Measurements from ENCODE around the gene LENG9. TPM values are rescaled to one million over a fixed set of nuclear protein-coding genes. Genes with fewer than 3 reads are reported as not detected.

Gene LENG9
- total and polyA plus RNA-seq, 5 donors from 2014 or later = 0.21 to 3.9 (median 0.53) TPM; not detected in 1

- peaks cover 5 to 19% (median 7%) of the 10 kb centered on the region in 4 donors for H3K4me1 Mint-ChIP-seq
- Histone ChIP-seq H3K9me3 (ENCODE audit: control insufficient read depth in 2 of 2, low read length in 2 of 2) (no peaks in the 10 kb centered on the region), H3K4me1 (ENCODE audit: control insufficient read depth, insufficient read depth, low read length, poor library complexity, severe bottlenecking) (peaks cover 4% of the 10 kb centered on the region), H3K27me3 (ENCODE audit: control insufficient read depth, insufficient read depth, low read length) (peaks cover 2% of the 10 kb centered on the region), H3K36me3 (ENCODE audit: control insufficient read depth, insufficient read depth, low read length) (no peaks in the 10 kb centered on the region), H3K4me3 (ENCODE audit: low read depth, low read length) (no peak overlapping the region), H3K27ac (ENCODE audit: insufficient read depth, low read length, poor library complexity, severe bottlenecking) (no peak overlapping the region)
- peak overlapping the region in 1 of 3 donors; percentile 62 for H3K27ac Mint-ChIP-seq
- H3K27me3 Mint-ChIP-seq = peaks cover 43% of the 10 kb centered on the region
- no peak overlapping the region for H3K4me3 Mint-ChIP-seq
- H3K9me3 Mint-ChIP-seq = no peaks in the 10 kb centered on the region
- no peak for ATAC-seq (ENCODE audit: low read depth in 2 of 2)
- no peak for DNase-seq
- no peaks in the 10 kb centered on the region for H3K36me3 Mint-ChIP-seq
These were observed 14.1 kb upstream of the LENG9 start for GRCh38 chr19:54477650-54478049.

DNA sequence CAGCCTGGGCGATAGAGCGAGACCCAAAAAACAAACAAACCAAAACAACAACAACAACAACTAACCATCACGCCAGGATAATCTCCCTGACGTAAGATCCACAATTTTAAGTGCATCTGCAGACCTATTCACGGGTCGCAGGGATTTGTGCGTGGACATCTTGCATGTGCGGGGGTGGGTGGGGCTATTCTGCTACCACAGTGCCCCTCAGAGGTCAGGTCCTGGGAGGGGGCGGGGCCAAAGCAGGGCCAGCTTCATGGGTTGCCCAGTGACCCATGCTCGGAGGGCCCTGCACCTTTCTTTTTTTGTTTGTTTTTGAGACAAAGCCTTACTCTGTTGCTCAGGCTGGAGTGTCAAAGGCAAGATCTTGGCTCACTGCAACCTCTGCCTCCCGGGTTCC is 12.1 kb upstream of the LENG9 start:
- H3K27ac ChIP-seq (ENCODE audit: insufficient read depth, low read length, poor library complexity, severe bottlenecking) = no peak overlapping the region
- peaks cover 9% of the 10 kb centered on the region for H3K4me1 ChIP-seq (ENCODE audit: control insufficient read depth, insufficient read depth, low read length, poor library complexity, severe bottlenecking)
- H3K9me3 ChIP-seq (ENCODE audit: control insufficient read depth in 2 of 2, low read length in 2 of 2) = no peaks in the 10 kb centered on the region
- ATAC-seq (ENCODE audit: low read depth in 2 of 2) (no peak), DNase-seq (no peak)
- Mint-ChIP-seq H3K36me3 (no peaks in the 10 kb centered on the region), H3K4me1 (peaks cover 0 to 15% (median 1%) of the 10 kb centered on the region in 4 donors), H3K4me3 (no peak overlapping the region), H3K9me3 (no peaks in the 10 kb centered on the region), H3K27ac (no peak overlapping the region), H3K27me3 (peaks cover 43% of the 10 kb centered on the region)
- no peak overlapping the region for H3K4me3 ChIP-seq (ENCODE audit: low read depth, low read length)
- H3K36me3 ChIP-seq (ENCODE audit: control insufficient read depth, insufficient read depth, low read length) = no peaks in the 10 kb centered on the region
- peaks cover 3% of the 10 kb centered on the region for H3K27me3 ChIP-seq (ENCODE audit: control insufficient read depth, insufficient read depth, low read length)

DNA sequence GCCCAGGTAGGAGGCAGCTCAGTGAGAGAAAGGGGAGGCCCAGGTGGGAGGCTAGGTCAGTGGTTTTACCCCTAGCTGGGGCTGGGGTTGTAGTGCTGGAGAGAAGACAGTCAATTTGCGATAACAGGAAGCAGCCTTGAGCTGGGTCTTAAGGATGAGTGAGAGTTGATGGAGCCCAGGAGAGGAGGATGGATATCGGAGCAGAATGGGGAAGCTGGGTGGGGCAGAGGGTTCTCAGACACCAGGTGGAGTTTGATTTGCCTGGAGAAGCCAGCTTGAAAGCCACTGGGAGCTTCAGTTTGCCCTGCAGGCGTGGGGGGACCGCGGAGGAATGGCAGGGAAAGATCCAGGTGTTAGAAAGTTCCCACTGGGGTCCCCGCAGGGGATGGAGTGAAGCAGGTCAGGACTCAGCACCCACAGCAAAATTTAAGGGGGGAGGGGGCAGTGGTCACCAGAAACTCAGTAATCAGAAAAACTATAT is 10.4 kb upstream of the LENG9 start:
- no peaks in the 10 kb centered on the region for H3K36me3 Mint-ChIP-seq
- H3K9me3 ChIP-seq (ENCODE audit: control insufficient read depth in 2 of 2, low read length in 2 of 2) = no peaks in the 10 kb centered on the region
- no peaks in the 10 kb centered on the region for H3K9me3 Mint-ChIP-seq
- peaks cover 55% of the 10 kb centered on the region for H3K27me3 Mint-ChIP-seq
- no peak overlapping the region for H3K27ac Mint-ChIP-seq
- H3K27ac ChIP-seq (ENCODE audit: insufficient read depth, low read length, poor library complexity, severe bottlenecking) = no peak overlapping the region
- H3K4me3 ChIP-seq (ENCODE audit: low read depth, low read length) = no peak overlapping the region
- DNase-seq (no peak), ATAC-seq (ENCODE audit: low read depth in 2 of 2) (no peak)
- peaks cover 9% of the 10 kb centered on the region for H3K4me1 ChIP-seq (ENCODE audit: control insufficient read depth, insufficient read depth, low read length, poor library complexity, severe bottlenecking)
- no peaks in the 10 kb centered on the region for H3K36me3 ChIP-seq (ENCODE audit: control insufficient read depth, insufficient read depth, low read length)
- peaks cover 12% of the 10 kb centered on the region for H3K27me3 ChIP-seq (ENCODE audit: control insufficient read depth, insufficient read depth, low read length)
- no peak overlapping the region for H3K4me3 Mint-ChIP-seq
- H3K4me1 Mint-ChIP-seq = peaks cover 0 to 23% (median 8%) of the 10 kb centered on the region in 4 donors

GRCh38 chr19:54473071-54473891 is 9.7 kb upstream of the LENG9 start, which contains the start of gene CDC42EP5:
Gene CDC42EP5 (minus strand): TSS chr19:54473296. CDS start chr19:54465547, 7,749 bp downstream.
- Histone ChIP-seq H3K27ac (ENCODE audit: insufficient read depth, low read length, poor library complexity, severe bottlenecking) (no peak within 1 kb of the TSS), H3K9me3 (ENCODE audit: control insufficient read depth in 2 of 2, low read length in 2 of 2) (no peaks in the 10 kb centered on the region), H3K27me3 (ENCODE audit: control insufficient read depth, insufficient read depth, low read length) (peaks cover 12% of the 10 kb centered on the region), H3K36me3 (ENCODE audit: control insufficient read depth, insufficient read depth, low read length) (no peaks in the 10 kb centered on the region), H3K4me3 (ENCODE audit: low read depth, low read length) (no peak within 1 kb of the TSS), H3K4me1 (ENCODE audit: control insufficient read depth, insufficient read depth, low read length, poor library complexity, severe bottlenecking) (peaks cover 9% of the 10 kb centered on the region)
- H3K9me3 Mint-ChIP-seq = no peaks in the 10 kb centered on the region
- H3K4me3 Mint-ChIP-seq = no peak within 1 kb of the TSS
- peak within 1 kb of the TSS in 1 of 3 donors; percentile 84 for H3K27ac Mint-ChIP-seq
- no peak for DNase-seq
- H3K4me1 Mint-ChIP-seq = peaks cover 0 to 20% (median 8%) of the 10 kb centered on the region in 4 donors
- H3K27me3 Mint-ChIP-seq = peaks cover 56% of the 10 kb centered on the region
- no peaks in the 10 kb centered on the region for H3K36me3 Mint-ChIP-seq
- ATAC-seq (ENCODE audit: low read depth in 2 of 2) = no peak

DNA sequence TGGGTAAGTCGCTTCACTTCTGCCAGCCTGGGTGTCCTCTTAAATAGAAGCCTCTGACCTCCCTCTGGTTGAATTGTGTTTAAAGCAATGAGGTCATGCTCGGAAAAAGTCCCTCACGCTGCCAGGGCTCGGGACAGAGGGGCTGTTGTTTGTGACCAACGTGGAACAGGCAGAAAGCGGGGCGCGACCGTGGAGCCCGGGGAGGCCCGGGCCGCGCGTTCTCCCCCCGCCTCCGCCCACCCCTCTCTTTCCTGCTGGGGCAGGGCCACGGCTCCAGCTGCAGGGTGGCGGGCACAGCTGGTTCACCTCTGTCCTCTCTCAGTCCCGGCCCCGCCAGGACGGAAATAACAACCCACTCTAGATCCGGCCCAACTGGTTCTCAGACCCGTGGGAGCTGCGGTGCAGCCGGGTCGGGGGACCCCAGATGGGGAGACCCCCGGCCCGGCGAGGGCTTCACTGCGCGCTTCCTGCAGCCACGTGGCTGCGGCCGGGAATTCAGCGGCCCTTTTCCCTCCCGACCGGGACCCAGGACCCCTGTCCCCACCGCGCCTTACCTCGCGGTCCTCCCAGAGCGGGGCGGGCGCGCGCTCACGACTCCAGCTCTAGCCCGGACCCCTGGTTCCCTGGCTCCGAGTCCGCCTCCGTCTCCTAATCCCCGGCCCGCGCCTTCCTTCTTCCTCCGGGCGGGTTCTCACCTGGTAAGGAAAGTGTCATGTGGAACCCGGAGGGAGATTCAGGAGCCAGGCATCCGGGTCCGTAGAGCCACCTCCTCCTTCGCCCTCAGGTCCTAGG is 7.6 kb upstream of the LENG9 start:
- H3K27ac ChIP-seq (ENCODE audit: insufficient read depth, low read length, poor library complexity, severe bottlenecking) = no peak overlapping the region
- Mint-ChIP-seq H3K4me1 (peaks cover 0 to 20% (median 10%) of the 10 kb centered on the region in 4 donors), H3K4me3 (no peak overlapping the region), H3K36me3 (no peaks in the 10 kb centered on the region), H3K27ac (no peak overlapping the region), H3K27me3 (peaks cover 58% of the 10 kb centered on the region), H3K9me3 (no peaks in the 10 kb centered on the region)
- peaks cover 9% of the 10 kb centered on the region for H3K4me1 ChIP-seq (ENCODE audit: control insufficient read depth, insufficient read depth, low read length, poor library complexity, severe bottlenecking)
- DNase-seq = no peak
- no peak overlapping the region for H3K4me3 ChIP-seq (ENCODE audit: low read depth, low read length)
- no peaks in the 10 kb centered on the region for H3K9me3 ChIP-seq (ENCODE audit: control insufficient read depth in 2 of 2, low read length in 2 of 2)
- H3K27me3 ChIP-seq (ENCODE audit: control insufficient read depth, insufficient read depth, low read length) = peaks cover 9% of the 10 kb centered on the region
- no peaks in the 10 kb centered on the region for H3K36me3 ChIP-seq (ENCODE audit: control insufficient read depth, insufficient read depth, low read length)
- ATAC-seq (ENCODE audit: low read depth in 2 of 2) = peak in 1 of 2 donors; percentile 37

- Mint-ChIP-seq H3K4me3 (peak overlapping the region in 2 of 4 donors; percentile 38 to 40), H3K36me3 (no peaks in the 10 kb centered on the region), H3K4me1 (peaks cover 0 to 24% (median 10%) of the 10 kb centered on the region in 4 donors), H3K27ac (peak overlapping the region in 1 of 3 donors; percentile 52), H3K9me3 (no peaks in the 10 kb centered on the region), H3K27me3 (peaks cover 61% of the 10 kb centered on the region)
- no peak for DNase-seq
- Histone ChIP-seq H3K36me3 (ENCODE audit: control insufficient read depth, insufficient read depth, low read length) (no peaks in the 10 kb centered on the region), H3K9me3 (ENCODE audit: control insufficient read depth in 2 of 2, low read length in 2 of 2) (no peaks in the 10 kb centered on the region), H3K27ac (ENCODE audit: insufficient read depth, low read length, poor library complexity, severe bottlenecking) (no peak overlapping the region), H3K27me3 (ENCODE audit: control insufficient read depth, insufficient read depth, low read length) (peaks cover 9% of the 10 kb centered on the region), H3K4me3 (ENCODE audit: low read depth, low read length) (no peak overlapping the region), H3K4me1 (ENCODE audit: control insufficient read depth, insufficient read depth, low read length, poor library complexity, severe bottlenecking) (peaks cover 9% of the 10 kb centered on the region)
- ATAC-seq (ENCODE audit: low read depth in 2 of 2) = no peak
These were observed 6.8 kb upstream of the LENG9 start for GRCh38 chr19:54470276-54470887.

DNA sequence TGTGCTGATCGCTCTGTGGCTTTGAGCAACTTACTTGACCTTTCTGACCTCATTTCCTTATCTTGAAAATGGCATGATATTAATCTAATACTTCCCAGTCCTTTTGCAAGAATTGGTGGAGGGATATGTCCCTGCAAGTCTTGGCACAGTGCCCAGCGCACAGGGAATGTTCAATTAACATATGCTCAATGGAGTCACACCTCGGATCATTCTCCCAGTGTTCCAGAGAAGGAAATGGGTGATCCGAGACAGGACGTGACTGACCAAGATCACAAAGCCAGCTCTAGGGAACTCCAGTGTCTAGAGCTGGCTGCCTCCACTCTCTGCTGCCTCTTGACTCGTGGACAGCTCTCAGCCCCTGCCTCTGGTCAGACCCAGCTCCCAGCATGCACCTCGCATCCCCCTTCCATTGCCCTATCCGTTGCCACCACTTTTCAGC is 5.9 kb upstream of the LENG9 start:
- H3K9me3 Mint-ChIP-seq = no peaks in the 10 kb centered on the region
- no peak for ATAC-seq (ENCODE audit: low read depth in 2 of 2)

More for the DNA sequence above, 5.9 kb upstream of the LENG9 start:
- Mint-ChIP-seq H3K27me3 (peaks cover 61% of the 10 kb centered on the region), H3K4me1 (peaks cover 0 to 27% (median 10%) of the 10 kb centered on the region in 4 donors), H3K36me3 (no peaks in the 10 kb centered on the region), H3K27ac (no peak overlapping the region), H3K4me3 (peak overlapping the region in 1 of 4 donors; percentile 67)
- Histone ChIP-seq H3K9me3 (ENCODE audit: control insufficient read depth in 2 of 2, low read length in 2 of 2) (no peaks in the 10 kb centered on the region), H3K27ac (ENCODE audit: insufficient read depth, low read length, poor library complexity, severe bottlenecking) (no peak overlapping the region), H3K36me3 (ENCODE audit: control insufficient read depth, insufficient read depth, low read length) (no peaks in the 10 kb centered on the region), H3K27me3 (ENCODE audit: control insufficient read depth, insufficient read depth, low read length) (peaks cover 9% of the 10 kb centered on the region), H3K4me3 (ENCODE audit: low read depth, low read length) (no peak overlapping the region), H3K4me1 (ENCODE audit: control insufficient read depth, insufficient read depth, low read length, poor library complexity, severe bottlenecking) (peaks cover 15% of the 10 kb centered on the region)
- no peak for DNase-seq

All from CD4-positive, CD25-positive, alpha-beta regulatory T cell (primary cell).